SK-N-SH treated with all-trans-retinoic acid at 6 μM for 48 hours (cell line): ENCODE data around the gene ARHGAP22.

Experiments used
- CREB5 ChIP-seq: fragments of 250-450 bp; sonication (Bioruptor Pico); IDR thresholded peaks from 2 replicates; pipeline ENCODE4 v1.5.1; 2020; ENCODE audit warnings: low read depth, mild to moderate bottlenecking, moderate library complexity
- CSDC2 ChIP-seq: fragments of 250-450 bp; sonication (Bioruptor Pico); IDR thresholded peaks from 2 replicates; pipeline ENCODE4 v1.5.0; 2020; ENCODE audit warnings: mild to moderate bottlenecking, moderate library complexity
- ESRRG ChIP-seq: fragments of 250-450 bp; sonication (Bioruptor Pico); IDR thresholded peaks from 2 replicates; pipeline ENCODE4 v1.6.1; 2021; ENCODE audit warnings: mild to moderate bottlenecking
- GLIS3 ChIP-seq: fragments of 250-450 bp; sonication (Bioruptor Pico); IDR thresholded peaks from 2 replicates; pipeline ENCODE4 v1.5.0; 2020; ENCODE audit warnings: mild to moderate bottlenecking, moderate library complexity
- OSR1 ChIP-seq: fragments of 250-450 bp; sonication (Bioruptor Pico); IDR thresholded peaks from 2 replicates; pipeline ENCODE4 v1.8.0; 2022; ENCODE audit warnings: moderate library complexity, mild to moderate bottlenecking, inconsistent platforms
- SNAI2 ChIP-seq: fragments of 250-450 bp; sonication (Bioruptor Pico); IDR thresholded peaks from 2 replicates; pipeline ENCODE4 v1.5.0; 2020; ENCODE audit warnings: mild to moderate bottlenecking, moderate library complexity
- ZC3H10 ChIP-seq: fragments of 250-450 bp; sonication (Bioruptor Pico); IDR thresholded peaks from 2 replicates; pipeline ENCODE4 v1.5.1; 2021; ENCODE audit warnings: mild to moderate bottlenecking, moderate library complexity
- ZFP30 ChIP-seq: fragments of 450-650 bp; formaldehyde crosslinking; IDR thresholded peaks from 2 replicates; pipeline ENCODE4 v1.5.0; 2022; ENCODE audit warnings: mild to moderate bottlenecking, moderate library complexity
- ZNF565 ChIP-seq: fragments of 450-650 bp; formaldehyde crosslinking; conservative IDR thresholded peaks from 2 replicates; pipeline ENCODE4 v1.5.0; 2020; ENCODE audit warnings: low read depth, mild to moderate bottlenecking, moderate library complexity

- TF ChIP-seq CREB5 (CRISPR knock-in tag) (no peak), ZC3H10 (no peak), CSDC2 (CRISPR knock-in tag) (no peak), ZFP30 (no peak), ESRRG (CRISPR knock-in tag) (no peak), OSR1 (no peak), ZNF565 (CRISPR knock-in tag) (no peak), SNAI2 (CRISPR knock-in tag) (no peak), GLIS3 (CRISPR knock-in tag) (no peak)
Measured at GRCh38 chr10:48536916-48537890, 67.7 kb downstream of the ARHGAP22 start.
